OCI-LY1 (cell line): ENCODE results near the gene TMEM44.
"Not testable (repeated sequence)": the region's sequence is repeated elsewhere in the genome, so short reads cannot be mapped to it uniquely, and the experiment has no call there.

Experiments used
- H2AFZ ChIP-seq: fragments of 200-600 bp; sonication (generic), shearing (Covaris generic); 2 replicates; pipeline ENCODE4 v1.6.0; 2014; ENCODE audit warnings: antibody characterized with exemption, mild to moderate bottlenecking, low read length
- H3F3A ChIP-seq: fragments of 200-600 bp; sonication (generic), shearing (Covaris generic); 2 replicates; pipeline ENCODE4 v1.6.0; 2014; ENCODE audit warnings: mild to moderate bottlenecking, antibody characterized with exemption, low read length, moderate library complexity; ENCODE audit not compliant: insufficient read depth
- H3K27ac ChIP-seq: fragments of 200-600 bp; sonication (generic); 2 replicates; pipeline ENCODE4 v1.5.1; 2014; ENCODE audit warnings: low read length, mixed run types, mild to moderate bottlenecking, low read depth; ENCODE audit not compliant: poor library complexity, severe bottlenecking
- H3K27me3 ChIP-seq: fragments of 200-600 bp; sonication (generic); 2 replicates; pipeline ENCODE4 v1.6.0; 2014; ENCODE audit warnings: antibody characterized with exemption, mild to moderate bottlenecking, low read length, moderate library complexity; ENCODE audit not compliant: insufficient read depth
- H3K36me3 ChIP-seq: fragments of 200-600 bp; sonication (generic); 2 replicates; pipeline ENCODE4 v1.6.1; 2014; ENCODE audit warnings: mild to moderate bottlenecking, antibody characterized with exemption, low read length, moderate library complexity, mixed read lengths; ENCODE audit not compliant: insufficient read depth
- H3K4me1 ChIP-seq: fragments of 200-600 bp; sonication (generic); 2 replicates; pipeline ENCODE4 v1.5.1; 2014; ENCODE audit warnings: mild to moderate bottlenecking, low read length, moderate library complexity; ENCODE audit not compliant: insufficient read depth, severe bottlenecking
- H3K4me2 ChIP-seq: fragments of 200-600 bp; sonication (generic), shearing (Covaris generic); 2 replicates; pipeline ENCODE4 v1.6.1; 2014; ENCODE audit warnings: low read length
- H3K4me3 ChIP-seq: fragments of 200-600 bp; sonication (generic); 2 replicates; pipeline ENCODE4 v1.5.1; 2014; ENCODE audit warnings: low read length, low read depth, mild to moderate bottlenecking, mixed read lengths; ENCODE audit not compliant: poor library complexity, severe bottlenecking
- H3K79me2 ChIP-seq: fragments of 200-600 bp; shearing (Covaris generic); 2 replicates; pipeline ENCODE4 v1.6.1; 2016; ENCODE audit warnings: mixed run types, low read length, mixed read lengths; ENCODE audit not compliant: insufficient read depth
- H3K9ac ChIP-seq: fragments of 200-600 bp; sonication (generic), shearing (Covaris generic); 2 replicates; pipeline ENCODE4 v1.6.1; 2014; ENCODE audit warnings: mild to moderate bottlenecking, low read length, mixed read lengths
- H3K9me2 ChIP-seq: fragments of 200-600 bp; sonication (generic), shearing (Covaris generic); 2 replicates; pipeline ENCODE4 v1.6.1; 2014; ENCODE audit warnings: low read depth, mild to moderate bottlenecking, low read length, mixed read lengths
- H3K9me3 ChIP-seq: fragments of 200-600 bp; shearing (Covaris generic); 2 replicates; pipeline ENCODE4 v1.6.1; 2014; ENCODE audit warnings: low read length, mixed read lengths
- H4K20me1 ChIP-seq: fragments of 200-600 bp; sonication (generic), shearing (Covaris generic); 2 replicates; pipeline ENCODE4 v1.6.0; 2016; ENCODE audit warnings: mild to moderate bottlenecking, low read length; ENCODE audit not compliant: insufficient read depth
- EZH2 ChIP-seq: fragments of 200-600 bp; sonication (generic), shearing (Covaris generic); IDR thresholded peaks from 2 replicates; pipeline ENCODE4 v1.8.0; 2017; ENCODE audit warnings: borderline replicate concordance, mixed run types, mild to moderate bottlenecking, antibody characterized with exemption, low read length, moderate library complexity, mixed read lengths
- TF ChIP-seq, protein P1 (sequence below): fragments of 200-600 bp; sonication (generic), shearing (Covaris generic); IDR thresholded peaks from 2 replicates; pipeline ENCODE4 v1.5.1; 2017; ENCODE audit warnings: mild to moderate bottlenecking, antibody characterized with exemption, low read length, moderate library complexity, mixed read lengths

TMEM44 gene

DNA sequence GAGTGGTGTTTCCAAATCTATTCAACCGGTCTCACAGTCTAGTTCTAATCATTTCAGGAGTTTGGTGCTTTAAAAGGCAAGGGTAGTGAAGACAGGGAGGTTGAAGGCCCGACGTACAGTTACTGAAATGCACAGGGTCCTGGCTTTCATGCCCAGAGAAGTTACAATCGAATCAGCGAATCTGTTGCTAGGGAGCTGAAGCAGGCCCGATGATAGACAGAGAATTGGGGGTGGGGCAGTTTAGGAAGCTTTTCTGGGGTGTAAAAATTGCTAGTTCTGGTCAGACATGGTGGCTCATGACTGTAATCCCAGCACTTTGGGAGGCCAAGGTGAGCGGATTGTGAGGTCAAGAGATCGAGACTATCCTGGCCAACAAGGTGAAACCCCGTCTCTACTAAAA is 83.4 kb downstream of the TMEM44 start:
- Histone ChIP-seq H3K27ac (no peak overlapping the region), H3K4me3 (no peak overlapping the region), H3K27me3 (no peaks in the 10 kb centered on the region), H4K20me1 (no peaks in the 10 kb centered on the region), H3K4me1 (peaks cover 4% of the 10 kb centered on the region), H3F3A (no peaks in the 10 kb centered on the region), H3K9ac (no peak overlapping the region), H3K4me2 (no peak overlapping the region), H3K36me3 (no peaks in the 10 kb centered on the region), H3K9me3 (peaks cover 6% of the 10 kb centered on the region; the same call in 1 of the 2 replicates), H3K9me2 (no peaks in the 10 kb centered on the region), H3K79me2 (no peaks in the 10 kb centered on the region), H2AFZ (no peak overlapping the region)
- TF ChIP-seq, protein P1, sequence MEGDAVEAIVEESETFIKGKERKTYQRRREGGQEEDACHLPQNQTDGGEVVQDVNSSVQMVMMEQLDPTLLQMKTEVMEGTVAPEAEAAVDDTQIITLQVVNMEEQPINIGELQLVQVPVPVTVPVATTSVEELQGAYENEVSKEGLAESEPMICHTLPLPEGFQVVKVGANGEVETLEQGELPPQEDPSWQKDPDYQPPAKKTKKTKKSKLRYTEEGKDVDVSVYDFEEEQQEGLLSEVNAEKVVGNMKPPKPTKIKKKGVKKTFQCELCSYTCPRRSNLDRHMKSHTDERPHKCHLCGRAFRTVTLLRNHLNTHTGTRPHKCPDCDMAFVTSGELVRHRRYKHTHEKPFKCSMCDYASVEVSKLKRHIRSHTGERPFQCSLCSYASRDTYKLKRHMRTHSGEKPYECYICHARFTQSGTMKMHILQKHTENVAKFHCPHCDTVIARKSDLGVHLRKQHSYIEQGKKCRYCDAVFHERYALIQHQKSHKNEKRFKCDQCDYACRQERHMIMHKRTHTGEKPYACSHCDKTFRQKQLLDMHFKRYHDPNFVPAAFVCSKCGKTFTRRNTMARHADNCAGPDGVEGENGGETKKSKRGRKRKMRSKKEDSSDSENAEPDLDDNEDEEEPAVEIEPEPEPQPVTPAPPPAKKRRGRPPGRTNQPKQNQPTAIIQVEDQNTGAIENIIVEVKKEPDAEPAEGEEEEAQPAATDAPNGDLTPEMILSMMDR = no peak
- no peak for TF ChIP-seq EZH2

DNA sequence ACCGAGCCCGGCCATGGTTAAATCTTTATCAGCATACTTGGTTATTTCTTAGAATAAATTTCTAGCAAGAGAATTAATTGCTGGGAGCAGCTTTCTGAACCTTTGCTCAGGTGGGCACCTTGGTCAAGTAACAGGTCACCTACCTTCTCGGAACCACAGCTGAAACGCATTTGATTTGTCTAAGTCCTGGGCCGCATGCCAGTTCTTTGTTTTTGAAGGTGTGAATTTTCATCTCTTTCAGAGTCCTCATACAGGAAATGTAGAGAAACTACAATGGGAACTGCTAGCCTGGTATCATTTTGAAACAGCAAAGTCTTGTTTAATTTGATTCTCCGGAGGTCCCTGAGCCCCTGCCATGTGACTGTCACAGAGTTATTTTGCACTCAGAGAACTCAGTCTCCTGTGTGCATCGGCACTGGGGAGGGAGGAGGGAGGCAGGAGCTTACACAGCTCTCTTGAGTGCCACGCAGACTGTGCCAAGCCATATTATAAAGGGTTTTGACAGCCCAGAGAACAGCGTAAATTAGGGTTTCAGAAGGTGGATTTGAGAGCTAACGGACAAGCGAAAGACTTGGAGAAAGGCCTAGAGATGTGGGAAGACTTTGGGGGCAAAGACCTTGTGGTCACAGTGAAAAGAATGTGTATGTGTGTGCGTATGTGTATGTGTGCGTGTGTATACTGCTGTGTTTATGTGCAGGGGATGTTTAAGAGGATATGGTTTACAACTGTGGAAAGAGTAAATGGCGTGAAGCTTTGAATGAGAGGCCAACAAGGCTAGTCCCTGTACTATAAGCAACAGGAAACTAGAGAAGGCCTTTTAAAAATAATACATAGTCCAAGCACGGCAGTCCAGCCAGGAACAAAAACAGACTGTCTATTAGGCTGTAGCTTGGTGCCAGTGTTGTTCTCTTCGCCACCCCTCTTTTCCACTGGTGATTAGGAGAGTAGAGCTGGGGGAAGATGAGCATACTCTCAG is 84.6 kb downstream of the TMEM44 start:
- H3K9ac ChIP-seq = no peak overlapping the region

DNA sequence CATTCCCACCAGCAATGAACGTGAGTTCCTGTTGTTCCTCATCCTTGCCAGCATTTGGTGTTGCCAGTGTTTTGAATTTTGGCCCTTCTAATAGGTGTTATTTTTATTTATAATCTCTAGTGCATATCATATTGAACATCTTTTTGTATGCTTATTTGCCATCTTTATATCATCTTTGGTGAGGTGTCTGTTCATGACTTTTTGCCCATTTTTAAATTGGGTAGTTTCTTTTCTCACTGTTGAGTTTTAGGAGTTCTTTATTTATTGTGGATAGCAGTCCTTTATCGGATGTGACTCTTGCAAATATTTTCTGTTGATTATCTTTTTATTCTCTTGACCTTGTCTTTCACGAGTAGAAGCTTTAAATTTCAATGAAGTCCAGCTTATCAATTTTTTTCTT is 86.2 kb downstream of the TMEM44 start:
- no peak for TF ChIP-seq EZH2
- TF ChIP-seq, protein P1 = no peak
- no peak overlapping the region for H3K9ac ChIP-seq
- no peaks in the 10 kb centered on the region for H3K79me2 ChIP-seq
- no peak overlapping the region for H3K4me3 ChIP-seq
- H3K9me2 ChIP-seq = no peaks in the 10 kb centered on the region
- peaks cover 6% of the 10 kb centered on the region; the same call in 1 of the 2 replicates for H3K9me3 ChIP-seq
- H4K20me1 ChIP-seq = no peaks in the 10 kb centered on the region
- H3K27ac ChIP-seq = no peak overlapping the region
- no peak overlapping the region for H2AFZ ChIP-seq
- no peaks in the 10 kb centered on the region for H3K36me3 ChIP-seq
- H3K27me3 ChIP-seq = no peaks in the 10 kb centered on the region
- H3K4me1 ChIP-seq = peaks cover 4% of the 10 kb centered on the region
- no peak overlapping the region for H3K4me2 ChIP-seq
- H3F3A ChIP-seq = no peaks in the 10 kb centered on the region

More for the DNA sequence above, 84.6 kb downstream of the TMEM44 start:
- Histone ChIP-seq H3K4me1 (peaks cover 4% of the 10 kb centered on the region), H3K4me2 (no peak overlapping the region), H3K9me2 (no peaks in the 10 kb centered on the region), H3K27me3 (no peaks in the 10 kb centered on the region), H3K4me3 (no peak overlapping the region), H2AFZ (no peak overlapping the region), H3K9me3 (peaks cover 6% of the 10 kb centered on the region; the same call in 1 of the 2 replicates), H3K36me3 (no peaks in the 10 kb centered on the region), H3K79me2 (no peaks in the 10 kb centered on the region), H3F3A (no peaks in the 10 kb centered on the region), H3K27ac (no peak overlapping the region), H4K20me1 (no peaks in the 10 kb centered on the region)
- TF ChIP-seq EZH2 = no peak
- TF ChIP-seq, protein P1 = no peak

DNA sequence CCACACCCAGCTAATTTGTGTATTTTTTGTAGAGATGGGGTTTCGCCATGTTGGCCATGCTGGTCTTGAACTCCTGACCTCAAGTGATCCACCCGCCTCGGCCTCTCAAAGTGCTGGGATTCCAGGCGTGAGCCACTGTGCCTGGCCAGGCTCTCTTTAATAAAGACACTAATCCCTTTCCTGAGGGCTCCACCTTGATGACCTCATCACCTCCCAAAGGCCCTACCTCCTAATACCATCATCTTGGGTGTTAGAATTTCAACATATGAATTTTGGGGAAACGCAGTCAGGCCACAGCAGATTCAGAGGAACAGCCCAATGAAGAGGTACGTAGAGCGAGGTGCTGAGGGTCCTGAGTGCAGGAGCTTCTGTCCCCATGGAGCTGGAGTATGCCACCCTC is 87.7 kb downstream of the TMEM44 start:
- not testable (repeated sequence) for H2AFZ ChIP-seq, H3K4me1 ChIP-seq, H3K9ac ChIP-seq, H3F3A ChIP-seq, H4K20me1 ChIP-seq, H3K4me2 ChIP-seq, H3K79me2 ChIP-seq, H3K27me3 ChIP-seq, H3K36me3 ChIP-seq, H3K9me3 ChIP-seq, H3K4me3 ChIP-seq, H3K9me2 ChIP-seq, H3K27ac ChIP-seq
